ENCODE data around the gene CPSF4L.
"Not testable (repeated sequence)": the region's sequence is repeated elsewhere in the genome, so short reads cannot be mapped to it uniquely, and the experiment has no call there.

CPSF4L gene

DNA sequence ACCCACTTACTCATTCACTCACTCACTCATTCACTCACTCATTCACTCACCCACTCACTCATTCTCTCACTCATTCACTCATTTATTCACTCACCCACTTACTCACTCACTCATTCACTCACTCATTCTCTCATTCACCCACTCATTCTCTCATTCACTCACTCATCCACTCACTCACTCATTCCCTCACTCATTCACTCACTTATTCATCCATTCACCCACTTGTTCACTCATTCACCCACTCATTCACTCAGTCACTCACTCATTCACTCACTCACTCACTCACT, 7.6 kb upstream of the CPSF4L start:
- DNase-seq (ENCODE audit: low read depth, low spot score) = no peak
- TF ChIP-seq CTCF (IDR thresholded peaks at IDR 0.05; ENCODE audit: low read depth, low read length) = no peak
- H3K4me3 ChIP-seq (ENCODE audit: low read depth, low read length) = no peak overlapping the region
- in situ Hi-C loops (cut with HindIII; ENCODE audit: low sequenced_read_pairs) = no loop called here

- H3K4me3 ChIP-seq (ENCODE audit: low read depth, low read length) = no peak overlapping the region
- in situ Hi-C loops (cut with HindIII; ENCODE audit: low sequenced_read_pairs) = no loop called here
- TF ChIP-seq CTCF (IDR thresholded peaks at IDR 0.05; ENCODE audit: low read depth, low read length) = no peak
- DNase-seq (ENCODE audit: low read depth, low spot score) = no peak
Measured at GRCh38 chr17:73268582-73269328, 7.1 kb upstream of the CPSF4L start.

DNA sequence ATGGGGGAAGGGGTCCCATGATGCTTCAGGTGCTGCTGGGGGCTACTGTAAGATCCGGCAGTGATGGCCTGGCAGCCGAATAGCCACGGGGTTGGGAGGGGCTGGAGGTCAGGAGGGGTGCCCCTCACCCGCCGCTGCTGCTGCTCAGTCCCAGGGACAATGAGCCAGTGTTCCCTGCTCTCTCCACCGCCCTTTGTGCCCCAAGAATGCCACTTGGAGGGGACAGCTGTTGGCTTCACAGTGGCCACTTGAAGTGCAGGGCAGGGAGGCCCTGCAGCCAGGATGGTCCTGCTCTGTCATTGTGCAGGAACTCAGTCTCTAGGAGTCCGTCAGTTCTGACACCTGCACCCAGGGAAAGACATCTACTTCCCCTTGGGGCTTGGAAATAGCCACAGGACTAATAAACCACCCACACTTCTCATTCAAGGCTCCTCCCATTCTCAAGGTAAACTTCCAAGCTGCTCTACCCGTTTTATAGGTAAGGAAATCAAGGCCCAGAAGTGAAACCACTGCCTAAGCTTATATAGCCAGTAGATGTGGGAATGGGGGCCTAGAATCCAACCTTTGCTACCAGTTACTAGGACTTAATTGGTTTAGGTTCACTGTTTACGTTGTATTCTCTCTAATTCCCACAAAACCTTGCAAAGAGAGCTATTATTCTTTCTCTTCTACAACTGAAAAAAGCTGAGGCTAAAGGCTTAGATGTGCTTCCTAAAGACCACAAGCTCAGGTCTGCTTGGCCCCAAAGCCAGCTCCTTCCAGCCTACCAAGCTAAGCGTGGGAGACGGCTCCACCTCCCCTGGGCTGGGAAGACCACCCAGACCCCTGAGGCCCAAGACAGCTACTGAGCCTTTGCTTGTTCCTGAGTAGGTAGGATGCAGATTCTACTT, 6.2 kb upstream of the CPSF4L start:
- H3K4me3 ChIP-seq (ENCODE audit: low read depth, low read length) = no peak overlapping the region
- DNase-seq (ENCODE audit: low read depth, low spot score) = no peak
- in situ Hi-C loops (cut with HindIII; ENCODE audit: low sequenced_read_pairs) = no loop called here
- TF ChIP-seq CTCF (IDR thresholded peaks at IDR 0.05; ENCODE audit: low read depth, low read length) = no peak

GRCh38 chr17:73266796-73267195, 5.1 kb upstream of the CPSF4L start:
- TF ChIP-seq CTCF (IDR thresholded peaks at IDR 0.05; ENCODE audit: low read depth, low read length) = no peak
- H3K4me3 ChIP-seq (ENCODE audit: low read depth, low read length) = no peak overlapping the region
- in situ Hi-C loops (cut with HindIII; ENCODE audit: low sequenced_read_pairs) = no loop called here
- DNase-seq (ENCODE audit: low read depth, low spot score) = no peak

DNA sequence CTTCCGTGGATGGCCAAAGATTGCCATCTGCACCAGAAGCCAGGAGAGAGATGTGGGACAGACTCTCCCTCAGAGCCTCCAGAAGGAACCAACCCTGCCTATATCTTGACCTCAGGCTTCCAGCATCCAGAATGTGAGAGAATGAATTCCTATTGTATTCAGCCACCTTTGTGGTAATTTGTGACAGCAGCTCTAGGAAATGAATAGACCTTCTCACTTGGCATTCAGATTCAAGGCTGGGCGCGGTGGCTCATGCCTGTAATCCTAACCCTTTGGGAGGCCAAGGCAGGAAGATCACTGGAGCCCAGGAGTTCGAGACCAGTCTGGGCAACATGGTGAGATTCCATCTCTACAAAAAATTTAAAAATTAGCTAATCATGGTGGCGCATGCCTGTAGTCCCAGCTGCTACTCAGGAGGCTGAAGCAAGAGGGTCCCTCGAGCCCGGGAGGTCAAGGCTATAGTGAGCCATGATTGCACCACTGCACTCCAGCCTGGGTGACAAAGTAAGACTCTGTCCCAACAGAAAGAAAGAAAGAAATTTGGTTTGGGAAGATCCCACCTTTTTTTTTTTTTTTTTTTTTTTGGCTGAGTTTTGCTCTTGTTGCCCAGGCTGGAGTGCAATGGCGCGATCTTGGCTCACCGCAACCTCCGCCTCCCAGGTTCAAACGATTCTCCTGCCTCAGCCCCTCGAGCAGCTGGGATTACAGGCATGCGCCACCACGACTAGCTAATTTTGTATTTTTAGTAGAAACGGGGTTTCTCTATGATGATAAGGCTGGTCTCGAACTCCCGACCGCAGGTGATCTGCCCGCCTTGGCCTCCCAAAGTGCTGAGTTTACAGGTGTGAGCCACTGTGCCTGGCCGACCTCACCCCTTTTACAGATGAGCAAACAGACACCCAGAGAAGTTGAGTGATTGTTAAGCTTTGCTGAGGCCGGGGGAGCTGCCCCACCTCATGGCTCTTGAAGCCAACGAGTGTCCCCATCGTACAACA, 4.3 kb upstream of the CPSF4L start:
- in situ Hi-C loops (cut with HindIII; ENCODE audit: low sequenced_read_pairs) = no loop called here

DNA sequence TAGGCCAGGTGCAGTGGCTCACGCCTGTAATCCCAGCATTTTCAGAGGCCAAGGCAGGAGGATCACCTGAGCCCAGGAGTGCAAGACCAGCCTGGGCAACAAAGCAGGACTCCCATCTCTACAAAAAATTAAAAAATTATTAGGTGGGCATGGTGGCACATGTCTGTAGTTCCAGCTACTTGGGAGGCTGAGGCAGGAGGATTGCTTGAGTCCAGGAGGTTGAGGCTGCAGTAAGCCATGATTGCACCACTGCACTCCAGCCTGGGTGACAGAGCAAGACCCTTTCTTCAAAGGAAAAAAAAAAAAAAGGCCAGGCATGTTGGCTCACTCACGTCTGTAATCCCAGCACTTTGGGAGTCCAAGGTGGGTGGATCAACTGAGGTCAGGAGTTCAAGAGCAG, 2.8 kb upstream of the CPSF4L start:
- H3K4me3 ChIP-seq (ENCODE audit: low read depth, low read length); DNase-seq (ENCODE audit: low read depth, low spot score); in situ Hi-C loops (cut with HindIII; ENCODE audit: low sequenced_read_pairs): not testable (repeated sequence)

More for the DNA sequence above, 4.3 kb upstream of the CPSF4L start:
- TF ChIP-seq CTCF (IDR thresholded peaks at IDR 0.05; ENCODE audit: low read depth, low read length) = no peak
- DNase-seq (ENCODE audit: low read depth, low spot score) = no peak
- no peak overlapping the region for H3K4me3 ChIP-seq (ENCODE audit: low read depth, low read length)

All from astrocyte of the spinal cord (primary cell).